Measurements from ENCODE around the gene NLRX1.
"Not testable (repeated sequence)": the region's sequence is repeated elsewhere in the genome, so short reads cannot be mapped to it uniquely, and the experiment has no call there.

Gene NLRX1

DNA sequence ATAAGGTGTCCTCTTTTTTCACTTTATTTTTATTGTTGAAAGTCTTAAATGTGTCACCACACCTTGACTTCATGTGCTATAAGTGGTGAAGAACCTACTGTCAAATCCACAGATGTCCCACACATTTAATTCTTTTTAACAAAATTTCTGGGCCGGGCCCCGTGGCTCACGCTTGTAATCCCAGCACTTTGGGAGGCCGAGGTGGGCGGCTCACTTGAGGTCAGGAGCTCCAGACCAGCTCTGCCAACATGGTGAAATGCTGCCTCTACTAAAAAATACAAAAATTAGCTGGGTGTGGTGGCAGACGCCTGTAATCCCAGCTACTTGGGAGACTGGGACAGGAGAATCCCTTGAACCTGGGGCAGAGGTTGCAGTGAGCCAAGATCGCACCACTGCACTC is 40.7 kb downstream of the NLRX1 start:
- DNase-seq (ENCODE audit: low read depth), result no peak

DNA sequence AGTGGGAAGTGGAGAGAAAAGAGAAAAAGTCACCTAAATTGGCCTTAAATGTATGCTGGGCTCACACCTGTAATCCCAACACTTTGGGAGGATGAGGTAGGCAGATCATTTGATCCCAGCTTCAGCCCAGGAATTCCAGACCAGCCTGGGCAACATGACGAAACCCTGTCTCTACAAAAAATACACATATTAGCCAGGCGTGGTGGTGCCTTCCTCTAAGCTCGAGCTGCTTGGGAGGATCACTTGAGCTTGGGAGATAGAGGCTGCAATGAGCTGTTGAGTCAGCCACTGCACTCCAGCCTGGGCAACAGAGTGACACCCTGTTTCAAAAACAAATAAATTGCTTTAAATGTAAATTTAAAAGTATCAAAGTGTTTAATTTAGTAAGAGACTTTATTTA is 41.5 kb downstream of the NLRX1 start:
- no peak for DNase-seq (ENCODE audit: low read depth)

DNA sequence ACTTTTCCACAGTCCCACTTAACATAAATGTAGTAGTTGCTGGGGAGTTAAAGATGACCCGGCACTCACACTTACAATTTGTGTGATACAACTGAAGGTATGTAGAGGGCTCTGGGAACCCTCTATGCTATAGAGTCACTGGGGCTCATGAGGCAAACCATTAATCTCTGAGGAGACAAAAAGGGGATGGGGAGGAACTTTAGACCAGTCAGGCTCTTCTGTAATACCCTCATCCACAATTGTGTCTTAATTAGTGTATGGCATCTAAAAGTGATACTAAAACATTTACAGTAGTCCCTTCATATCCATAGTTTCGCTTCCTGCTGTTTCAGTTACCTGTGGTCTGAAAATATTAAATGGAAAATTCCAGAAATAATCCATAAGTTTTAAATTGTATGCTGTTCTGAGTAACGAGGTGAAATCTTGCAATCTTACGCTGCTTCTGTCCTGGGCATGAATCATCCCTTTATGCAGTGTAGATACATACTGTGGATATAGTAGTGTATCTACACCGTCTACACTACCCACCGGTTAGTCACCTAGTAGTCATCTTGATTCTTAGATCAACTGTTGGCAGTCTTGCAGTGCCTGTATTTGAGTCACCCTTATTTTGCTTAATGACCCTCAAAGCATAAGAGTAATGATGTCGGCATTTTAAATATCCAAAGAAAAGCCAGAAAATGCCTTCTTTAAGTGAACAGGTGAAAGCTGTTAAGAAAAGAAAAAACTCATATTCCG is 49.8 kb downstream of the NLRX1 start:
- DNase-seq (ENCODE audit: low read depth), result no peak

DNA sequence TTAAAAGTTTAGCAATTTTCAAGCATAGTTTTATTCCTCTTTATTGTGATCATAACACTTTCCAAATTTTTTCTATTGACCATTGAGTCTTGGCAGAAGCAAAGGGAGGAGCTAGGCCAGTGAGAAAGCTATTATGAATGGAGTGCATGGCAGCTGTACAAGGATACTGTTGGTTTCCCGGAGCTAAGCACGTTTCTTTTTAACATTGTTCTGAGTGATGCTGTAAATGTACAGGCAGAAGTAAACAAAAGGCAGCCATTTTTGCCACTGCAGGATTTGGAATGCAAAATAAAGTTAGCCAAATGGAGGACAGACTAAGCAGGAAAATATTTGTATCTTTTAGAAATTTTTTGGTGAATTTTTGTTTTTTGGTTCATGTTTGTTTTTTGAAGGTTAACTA is 53.8 kb downstream of the NLRX1 start:
- DNase-seq (ENCODE audit: low read depth), result no peak

DNA sequence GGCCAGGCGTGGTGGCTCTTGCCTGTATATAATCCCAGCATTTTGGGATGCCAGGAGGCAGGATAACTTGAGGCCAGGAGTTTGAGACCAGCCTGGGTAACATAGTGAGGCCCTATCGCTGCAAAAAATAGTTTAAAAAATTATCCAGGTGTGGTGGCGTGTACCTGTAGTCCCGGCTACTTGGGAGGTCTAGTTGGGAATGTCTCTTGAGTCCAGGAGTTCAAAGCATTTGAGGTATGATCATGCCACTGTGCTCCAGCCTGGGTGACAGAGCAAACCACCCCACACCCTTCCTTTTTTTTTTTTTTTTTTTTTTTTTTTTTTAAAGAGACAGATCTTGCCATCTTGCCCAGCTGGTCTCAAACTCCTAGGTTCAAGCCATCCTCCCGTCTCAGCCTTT is 54.4 kb downstream of the NLRX1 start:
- no peak for DNase-seq (ENCODE audit: low read depth)

DNA sequence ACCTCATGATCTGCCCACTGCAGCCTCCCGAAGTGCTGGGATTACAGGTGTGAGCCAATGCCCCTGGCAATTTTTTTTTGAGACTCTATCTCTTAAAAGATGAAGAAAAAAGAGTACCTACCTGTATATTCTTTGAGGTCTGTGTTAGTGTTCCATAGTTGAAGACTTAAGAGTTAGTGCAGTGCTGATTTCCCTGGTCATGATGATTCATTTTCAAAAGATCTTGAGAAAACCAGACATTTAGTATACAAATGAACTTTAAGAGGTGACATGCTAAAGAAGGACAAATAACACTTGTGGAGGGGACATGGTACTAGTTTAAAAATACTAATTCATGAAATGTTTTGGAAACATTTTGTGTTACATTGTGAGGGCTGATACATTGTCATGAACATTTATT is 55.3 kb downstream of the NLRX1 start:
- no peak for DNase-seq (ENCODE audit: low read depth)

DNA sequence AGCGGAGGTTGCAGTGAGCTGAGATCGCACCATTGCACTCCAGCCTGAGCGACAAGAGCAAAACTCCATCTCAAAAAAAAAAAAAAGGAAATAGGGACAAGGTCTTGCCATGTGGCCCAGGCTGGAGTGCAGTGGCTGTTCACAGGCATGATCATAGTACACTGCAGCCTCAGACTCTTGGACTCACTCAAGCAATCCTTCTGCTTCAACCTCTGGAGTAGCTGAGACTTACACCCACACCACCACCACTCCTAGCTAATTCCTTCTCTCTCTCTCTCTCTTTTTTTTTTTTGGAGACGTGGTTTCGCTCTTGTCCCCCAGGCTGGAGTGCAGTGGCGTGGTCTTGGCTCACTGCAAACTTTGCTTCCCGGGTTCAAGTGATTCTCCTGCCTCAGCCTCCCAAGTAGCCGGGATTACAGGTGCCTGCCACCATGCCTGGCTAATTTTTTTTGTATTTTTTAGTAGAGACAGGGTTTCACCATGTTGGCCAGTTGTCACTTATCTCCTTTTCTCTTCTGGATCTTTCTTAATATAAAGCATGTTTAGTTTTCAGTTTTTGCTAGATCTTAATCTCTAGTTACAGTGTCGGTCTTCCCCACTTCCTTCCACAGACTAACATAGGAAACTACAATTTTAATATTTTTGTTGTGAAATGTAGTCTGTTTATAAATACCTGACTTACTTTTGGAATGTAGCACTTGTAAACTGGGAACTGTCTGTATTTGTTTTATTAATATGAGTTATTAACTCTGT is 60.2 kb downstream of the NLRX1 start:
- DNase-seq (ENCODE audit: low read depth), result not testable (repeated sequence)

DNA sequence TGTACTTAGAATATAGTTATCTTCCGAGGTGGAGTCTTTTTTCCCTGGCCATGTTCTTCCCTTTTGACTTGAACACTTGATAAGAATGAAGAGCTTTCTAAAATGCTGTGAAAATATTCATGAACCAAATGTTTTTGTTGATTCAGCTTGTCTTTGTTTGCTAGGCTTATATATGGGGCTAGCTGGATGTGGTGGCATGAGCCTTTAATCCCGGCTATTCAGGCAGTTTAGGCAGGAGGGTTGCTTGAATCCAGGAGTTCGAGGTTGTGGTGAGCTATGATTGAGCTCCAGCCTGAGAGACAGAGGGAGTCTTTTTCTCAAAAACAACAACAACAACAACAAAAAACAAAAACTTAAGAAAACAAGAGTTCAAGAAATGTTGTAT is 60.8 kb downstream of the NLRX1 start:
- DNase-seq (ENCODE audit: low read depth), result no peak

DNA sequence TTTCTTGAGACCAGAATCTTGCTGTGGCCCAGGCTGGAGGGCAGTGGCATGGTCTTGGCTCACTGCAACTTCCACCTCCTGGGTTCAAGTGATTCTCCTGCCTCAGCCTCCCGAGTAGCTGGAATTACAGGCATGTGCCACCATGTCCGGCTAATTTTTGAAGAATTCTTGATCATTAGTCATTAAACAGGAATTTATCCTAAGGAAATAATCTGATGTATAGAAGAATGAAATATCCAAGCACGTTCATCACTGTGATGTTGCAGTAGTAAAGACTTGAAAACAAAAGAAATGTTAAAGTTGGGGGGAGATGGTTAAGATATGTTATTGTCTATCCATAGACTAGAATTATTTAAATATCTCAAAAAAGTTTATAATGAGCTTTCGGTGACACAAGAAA is 61.2 kb downstream of the NLRX1 start:
- DNase-seq (ENCODE audit: low read depth), result no peak
